Measurements from ENCODE around the gene AP2B1.

GRCh38 chr17:35596530-35597233 is 9.6 kb downstream of the AP2B1 start:
- no peak for TF ChIP-seq POLR2A (IDR thresholded peaks at IDR 0.05)
- TF ChIP-seq CTCF (IDR thresholded peaks at IDR 0.05) = no peak
- TF ChIP-seq EP300 (IDR thresholded peaks at IDR 0.05) = no peak
- TF ChIP-seq POLR2AphosphoS5 (IDR thresholded peaks at IDR 0.05) = no peak
